ENCODE measurements around the gene NCOA5. TPM values are rescaled to one million over a fixed set of nuclear protein-coding genes. Genes with fewer than 3 reads are reported as not detected.

The NCOA5 gene
- total RNA-seq, 1 experiment from 2014 or later = 52.5 TPM

- DNase-seq = no peak
- Mint-ChIP-seq H3K36me3 (ENCODE audit: insufficient read depth, unreplicated experiment) (peaks cover 31% of the 10 kb centered on the region), H3K27me3 (ENCODE audit: insufficient read depth, unreplicated experiment) (no peaks in the 10 kb centered on the region), H3K9me3 (ENCODE audit: unreplicated experiment) (no peaks in the 10 kb centered on the region), H3K4me1 (ENCODE audit: low read depth, unreplicated experiment) (no peaks in the 10 kb centered on the region), H3K27ac (ENCODE audit: unreplicated experiment) (no peak overlapping the region), H3K4me3 (ENCODE audit: unreplicated experiment) (no peak overlapping the region)
- Histone ChIP-seq H3K4me3 (ENCODE audit: low read depth, low read length) (no peak overlapping the region), H3K4me1 (peaks cover 9% of the 10 kb centered on the region; the same call in 1 of the 2 replicates), H3K9me3 (no peaks in the 10 kb centered on the region), H3K27me3 (replicated peaks; ENCODE audit: control insufficient read depth, insufficient read depth, low read length) (no peaks in the 10 kb centered on the region), H3K36me3 (ENCODE audit: control insufficient read depth, insufficient read depth, low read length) (peaks cover 2% of the 10 kb centered on the region; the same call in 1 of the 2 replicates)
- intact Hi-C loops (cut with micrococcal nuclease; ENCODE audit: unreplicated experiment) = no loop called here
- TF ChIP-seq CTCF (IDR thresholded peaks at IDR 0.05; ENCODE audit: insufficient read depth in 1 of 2, low read depth in 1 of 2, low read length in 1 of 2, severe bottlenecking in 1 of 2, unreplicated experiment in 1 of 2) = no peak
- ChIA-PET CTCF (no interaction called here), POLR2A (no interaction called here)
- no TSS peak for BruUV-seq (replicated peaks)
Observed at GRCh38 chr20:46073024-46073423, 16.7 kb downstream of the NCOA5 start.

- BruUV-seq (replicated peaks) = no TSS peak
- peaks cover 4% of the 10 kb centered on the region for H3K36me3 ChIP-seq (ENCODE audit: control insufficient read depth, insufficient read depth, low read length)
- no peak overlapping the region for H3K27ac Mint-ChIP-seq (ENCODE audit: unreplicated experiment)
- H3K36me3 Mint-ChIP-seq (ENCODE audit: insufficient read depth, unreplicated experiment) = peaks cover 34% of the 10 kb centered on the region
- intact Hi-C loops (cut with micrococcal nuclease; ENCODE audit: unreplicated experiment) = no loop called here
- H3K4me3 ChIP-seq (ENCODE audit: low read depth, low read length) = no peak overlapping the region
- TF ChIP-seq CTCF (IDR thresholded peaks at IDR 0.05; ENCODE audit: insufficient read depth in 1 of 2, low read depth in 1 of 2, low read length in 1 of 2, severe bottlenecking in 1 of 2, unreplicated experiment in 1 of 2) = no peak
- H3K27me3 ChIP-seq (replicated peaks; ENCODE audit: control insufficient read depth, insufficient read depth, low read length) = no peaks in the 10 kb centered on the region
- peaks cover 9% of the 10 kb centered on the region; the same call in 1 of the 2 replicates for H3K4me1 ChIP-seq
- DNase-seq = no peak
- no peaks in the 10 kb centered on the region for H3K9me3 ChIP-seq
- H3K4me1 Mint-ChIP-seq (ENCODE audit: low read depth, unreplicated experiment) = no peaks in the 10 kb centered on the region
- ChIA-PET CTCF (no interaction called here), POLR2A (no interaction called here)
- H3K9me3 Mint-ChIP-seq (ENCODE audit: unreplicated experiment) = no peaks in the 10 kb centered on the region
- no peaks in the 10 kb centered on the region for H3K27me3 Mint-ChIP-seq (ENCODE audit: insufficient read depth, unreplicated experiment)
- no peak overlapping the region for H3K4me3 Mint-ChIP-seq (ENCODE audit: unreplicated experiment)
Observed at GRCh38 chr20:46071573-46071972, 18.2 kb downstream of the NCOA5 start.

GRCh38 chr20:46070215-46070900 is 19.4 kb downstream of the NCOA5 start:
- Histone ChIP-seq H3K4me1 (peaks cover 9% of the 10 kb centered on the region; the same call in 1 of the 2 replicates), H3K9me3 (no peaks in the 10 kb centered on the region), H3K4me3 (ENCODE audit: low read depth, low read length) (no peak overlapping the region), H3K36me3 (ENCODE audit: control insufficient read depth, insufficient read depth, low read length) (peaks cover 7% of the 10 kb centered on the region), H3K27me3 (replicated peaks; ENCODE audit: control insufficient read depth, insufficient read depth, low read length) (no peaks in the 10 kb centered on the region)
- intact Hi-C loops (cut with micrococcal nuclease; ENCODE audit: unreplicated experiment) = no loop called here
- Mint-ChIP-seq H3K36me3 (ENCODE audit: insufficient read depth, unreplicated experiment) (peaks cover 41% of the 10 kb centered on the region), H3K4me3 (ENCODE audit: unreplicated experiment) (no peak overlapping the region), H3K4me1 (ENCODE audit: low read depth, unreplicated experiment) (no peaks in the 10 kb centered on the region), H3K27me3 (ENCODE audit: insufficient read depth, unreplicated experiment) (no peaks in the 10 kb centered on the region), H3K27ac (ENCODE audit: unreplicated experiment) (no peak overlapping the region), H3K9me3 (ENCODE audit: unreplicated experiment) (no peaks in the 10 kb centered on the region)
- no peak for TF ChIP-seq CTCF (IDR thresholded peaks at IDR 0.05; ENCODE audit: insufficient read depth in 1 of 2, low read depth in 1 of 2, low read length in 1 of 2, severe bottlenecking in 1 of 2, unreplicated experiment in 1 of 2)
- DNase-seq = no peak
- BruUV-seq (replicated peaks) = no TSS peak
- POLR2A ChIA-PET = no interaction called here
- CTCF ChIA-PET = no interaction called here

All from Caco-2 (cell line).